PC-9 (cell line): ENCODE measurements around the gene IL1RAPL1. TPM values are rescaled to one million over a fixed set of nuclear protein-coding genes. Genes with fewer than 3 reads are reported as not detected.
"Not testable (repeated sequence)": the region's sequence is repeated elsewhere in the genome, so short reads cannot be mapped to it uniquely, and the experiment has no call there.

Experiments used
- BruUV-seq: library from RNA; stranded (reverse); fragments of 400-500 nt; replicated peaks from 2 replicates; lab custom pipeline; 2021; lab: Mats Ljungman, UMichigan
- CTCF ChIA-PET: fragments of 300-600 bp; sonication (Branson Sonifier 250); formaldehyde crosslinking; loops from one replicate; lab custom pipeline; 2022; ENCODE audit warnings: antibody characterized with exemption; lab: Charles Lee
- POLR2A ChIA-PET: fragments of 300-600 bp; sonication (Branson Sonifier 250); formaldehyde crosslinking; loops from one replicate; lab custom pipeline; 2022; ENCODE audit warnings: antibody characterized with exemption; ENCODE audit not compliant: unreplicated experiment; lab: Charles Lee
- DNase-seq, 2 experiments: peaks; one replicate each; pipeline versions ENCODE4 v3.0.0 to v3.0.0-alpha.2; 2015 to 2022; ENCODE audit warnings: mixed read lengths in 1 of 2
- H2AFZ ChIP-seq: fragments of 200-600 bp; sonication (generic); 2 replicates; pipeline ENCODE4 v1.8.1; 2017; ENCODE audit warnings: antibody characterized with exemption
- H3F3A ChIP-seq: fragments of 200-600 bp; sonication (generic); 2 replicates; pipeline ENCODE4 v1.8.1; 2017; ENCODE audit warnings: antibody characterized with exemption, mild to moderate bottlenecking, low read depth; ENCODE audit not compliant: insufficient read depth
- H3K27ac ChIP-seq: fragments of 200-600 bp; sonication (generic); 2 replicates; pipeline ENCODE4 v1.6.1; 2016; ENCODE audit warnings: mixed run types
- H3K27me3 ChIP-seq: fragments of 200-600 bp; sonication (generic); 2 replicates; pipeline ENCODE4 v1.6.1; 2016; ENCODE audit warnings: low read depth, mixed run types; ENCODE audit not compliant: insufficient read depth
- H3K36me3 ChIP-seq: fragments of 200-600 bp; sonication (generic); 2 replicates; pipeline ENCODE4 v1.6.1; 2016; ENCODE audit warnings: low read depth, mixed run types
- H3K4me1 ChIP-seq: fragments of 200-600 bp; sonication (generic); replicated peaks from 2 replicates; pipeline ENCODE4 v1.6.1; 2016; ENCODE audit warnings: mixed run types; ENCODE audit not compliant: insufficient read depth
- H3K4me2 ChIP-seq: fragments of 200-600 bp; sonication (generic); 2 replicates; pipeline ENCODE4 v1.6.1; 2017; ENCODE audit warnings: mixed run types
- H3K4me3 ChIP-seq: fragments of 200-600 bp; sonication (generic); 2 replicates; pipeline ENCODE4 v1.6.1; 2016; ENCODE audit warnings: mixed run types
- H3K79me2 ChIP-seq: fragments of 200-600 bp; sonication (generic); 2 replicates; pipeline ENCODE4 v1.6.1; 2017; ENCODE audit warnings: low read depth, mixed run types
- H3K9me2 ChIP-seq: fragments of 200-600 bp; sonication (generic); 2 replicates; pipeline ENCODE4 v1.8.1; 2017; ENCODE audit warnings: mild to moderate bottlenecking; ENCODE audit not compliant: insufficient read depth
- H3K9me3 ChIP-seq: fragments of 200-600 bp; sonication (generic); 2 replicates; pipeline ENCODE4 v1.8.1; 2016; ENCODE audit warnings: low read depth; ENCODE audit not compliant: insufficient read depth
- H4K20me1 ChIP-seq: fragments of 200-600 bp; sonication (generic); 2 replicates; pipeline ENCODE4 v1.8.1; 2017; ENCODE audit not compliant: insufficient read depth
- EZH2 ChIP-seq: fragments of 200-600 bp; sonication (generic); IDR thresholded peaks from 2 replicates; pipeline ENCODE4 v1.8.0; 2017; ENCODE audit warnings: antibody characterized with exemption, low read depth
- intact Hi-C: fragments of 100-400 bp; cut with micrococcal nuclease; formaldehyde crosslinking; loops from one replicate; pipeline ENCODE4 v1.10.0; 2022; ENCODE audit not compliant: unreplicated experiment
- total RNA-seq: library from RNA; stranded (reverse); gene quantifications from 2 replicates; pipeline ENCODE4 v1.2.3, GENCODE V29; 2021
- TF ChIP-seq, protein P1 (sequence below): fragments of 200-600 bp; sonication (generic); conservative IDR thresholded peaks from 2 replicates; pipeline ENCODE4 v1.6.1; 2017; ENCODE audit warnings: mixed run types, antibody characterized with exemption, mild to moderate bottlenecking, moderate library complexity

IL1RAPL1 gene
- total RNA-seq, 1 experiment from 2014 or later, result 0.26 TPM

DNA sequence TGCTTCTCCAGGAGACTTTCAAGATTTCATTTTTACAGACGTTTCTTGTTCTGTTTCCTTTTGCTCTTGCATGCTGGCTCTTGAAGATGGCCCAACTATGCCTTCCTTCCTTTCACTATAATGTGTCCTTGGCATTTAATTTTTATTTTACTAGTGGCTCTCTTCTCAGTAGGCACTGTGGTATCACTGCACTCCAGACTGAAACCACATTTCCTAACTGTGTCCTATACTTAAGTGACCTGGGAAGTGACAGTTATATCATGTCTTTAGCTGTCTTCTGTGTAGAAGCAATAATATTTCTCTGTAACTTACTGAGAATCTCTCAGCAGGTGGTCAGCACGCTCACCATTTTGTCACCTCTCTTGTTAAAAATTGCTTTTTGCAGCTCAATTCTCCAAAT lies 168.9 kb downstream of the IL1RAPL1 start:
- no peak overlapping the region for H2AFZ ChIP-seq
- H3K79me2 ChIP-seq, result no peaks in the 10 kb centered on the region
- H3K9me3 ChIP-seq, result no peaks in the 10 kb centered on the region
- no peak overlapping the region for H3K27ac ChIP-seq
- TF ChIP-seq, protein P1, sequence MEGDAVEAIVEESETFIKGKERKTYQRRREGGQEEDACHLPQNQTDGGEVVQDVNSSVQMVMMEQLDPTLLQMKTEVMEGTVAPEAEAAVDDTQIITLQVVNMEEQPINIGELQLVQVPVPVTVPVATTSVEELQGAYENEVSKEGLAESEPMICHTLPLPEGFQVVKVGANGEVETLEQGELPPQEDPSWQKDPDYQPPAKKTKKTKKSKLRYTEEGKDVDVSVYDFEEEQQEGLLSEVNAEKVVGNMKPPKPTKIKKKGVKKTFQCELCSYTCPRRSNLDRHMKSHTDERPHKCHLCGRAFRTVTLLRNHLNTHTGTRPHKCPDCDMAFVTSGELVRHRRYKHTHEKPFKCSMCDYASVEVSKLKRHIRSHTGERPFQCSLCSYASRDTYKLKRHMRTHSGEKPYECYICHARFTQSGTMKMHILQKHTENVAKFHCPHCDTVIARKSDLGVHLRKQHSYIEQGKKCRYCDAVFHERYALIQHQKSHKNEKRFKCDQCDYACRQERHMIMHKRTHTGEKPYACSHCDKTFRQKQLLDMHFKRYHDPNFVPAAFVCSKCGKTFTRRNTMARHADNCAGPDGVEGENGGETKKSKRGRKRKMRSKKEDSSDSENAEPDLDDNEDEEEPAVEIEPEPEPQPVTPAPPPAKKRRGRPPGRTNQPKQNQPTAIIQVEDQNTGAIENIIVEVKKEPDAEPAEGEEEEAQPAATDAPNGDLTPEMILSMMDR, result no peak
- TF ChIP-seq EZH2, result no peak
- H4K20me1 ChIP-seq, result no peaks in the 10 kb centered on the region
- BruUV-seq, result no TSS peak
- DNase-seq, result no peak
- H3K9me2 ChIP-seq, result no peaks in the 10 kb centered on the region
- ChIA-PET POLR2A (no interaction called here), CTCF (no interaction called here)
- intact Hi-C loops, result no loop called here
- H3K36me3 ChIP-seq, result no peaks in the 10 kb centered on the region
- no peak overlapping the region for H3K4me3 ChIP-seq
- no peak overlapping the region for H3K4me2 ChIP-seq
- H3K4me1 ChIP-seq, result no peaks in the 10 kb centered on the region
- no peaks in the 10 kb centered on the region for H3F3A ChIP-seq
- H3K27me3 ChIP-seq, result no peaks in the 10 kb centered on the region

DNA sequence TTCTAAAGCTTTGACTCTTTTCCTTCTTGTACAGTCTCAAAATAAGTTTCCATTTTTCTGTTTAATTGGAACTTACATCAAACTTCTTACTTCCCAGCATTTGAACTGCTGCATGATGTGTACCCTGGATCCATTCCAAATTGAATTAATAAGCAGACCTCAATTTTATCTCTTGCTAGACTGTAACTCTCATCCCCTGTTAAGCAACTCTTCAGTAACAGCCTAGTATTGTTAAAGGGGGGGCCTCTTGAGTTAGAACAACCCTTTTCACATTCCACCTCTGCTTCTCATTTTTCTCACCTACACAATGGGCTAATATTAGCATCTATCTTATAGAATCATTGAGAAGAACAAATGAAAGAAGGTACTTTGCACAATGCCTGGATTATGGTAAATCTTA lies 169.4 kb downstream of the IL1RAPL1 start:
- DNase-seq, result no peak
- ChIA-PET POLR2A (no interaction called here), CTCF (no interaction called here)
- Histone ChIP-seq H3K36me3 (no peaks in the 10 kb centered on the region), H3K4me3 (no peak overlapping the region), H3K9me3 (no peaks in the 10 kb centered on the region), H3F3A (no peaks in the 10 kb centered on the region), H3K4me2 (no peak overlapping the region), H3K9me2 (no peaks in the 10 kb centered on the region), H3K27ac (no peak overlapping the region), H2AFZ (no peak overlapping the region), H3K4me1 (no peaks in the 10 kb centered on the region), H4K20me1 (no peaks in the 10 kb centered on the region), H3K79me2 (no peaks in the 10 kb centered on the region), H3K27me3 (no peaks in the 10 kb centered on the region)
- TF ChIP-seq, protein P1, result no peak
- TF ChIP-seq EZH2, result no peak
- no TSS peak for BruUV-seq
- intact Hi-C loops, result no loop called here

DNA sequence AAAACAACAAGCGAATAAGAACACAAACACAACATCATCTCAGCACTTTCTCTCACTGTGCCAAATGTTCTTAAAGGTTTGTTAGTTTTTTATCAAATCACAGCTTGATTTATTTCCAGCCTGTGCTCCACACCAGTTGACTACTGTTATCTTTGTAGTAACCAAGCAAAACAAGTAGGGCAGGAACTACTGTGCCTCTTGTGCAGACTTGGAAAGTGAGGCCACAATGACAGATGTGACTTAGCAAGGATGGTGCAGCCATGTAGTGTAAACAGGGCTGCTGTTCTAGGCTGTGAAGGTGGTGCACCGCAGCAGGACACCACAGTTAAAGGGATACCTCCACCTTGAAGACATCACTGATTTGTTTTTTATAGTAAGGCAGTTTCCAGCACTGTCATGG lies 170.0 kb downstream of the IL1RAPL1 start:
- Histone ChIP-seq H2AFZ (no peak overlapping the region), H3K79me2 (no peaks in the 10 kb centered on the region), H3F3A (no peaks in the 10 kb centered on the region), H3K4me2 (no peak overlapping the region), H3K9me3 (no peaks in the 10 kb centered on the region), H3K9me2 (no peaks in the 10 kb centered on the region), H3K27ac (no peak overlapping the region), H3K4me1 (no peaks in the 10 kb centered on the region), H4K20me1 (no peaks in the 10 kb centered on the region), H3K27me3 (no peaks in the 10 kb centered on the region), H3K36me3 (no peaks in the 10 kb centered on the region), H3K4me3 (no peak overlapping the region)
- no peak for DNase-seq
- BruUV-seq, result no TSS peak
- TF ChIP-seq, protein P1, result no peak
- TF ChIP-seq EZH2, result no peak
- intact Hi-C loops, result no loop called here
- CTCF ChIA-PET, result no interaction called here
- POLR2A ChIA-PET, result no interaction called here

DNA sequence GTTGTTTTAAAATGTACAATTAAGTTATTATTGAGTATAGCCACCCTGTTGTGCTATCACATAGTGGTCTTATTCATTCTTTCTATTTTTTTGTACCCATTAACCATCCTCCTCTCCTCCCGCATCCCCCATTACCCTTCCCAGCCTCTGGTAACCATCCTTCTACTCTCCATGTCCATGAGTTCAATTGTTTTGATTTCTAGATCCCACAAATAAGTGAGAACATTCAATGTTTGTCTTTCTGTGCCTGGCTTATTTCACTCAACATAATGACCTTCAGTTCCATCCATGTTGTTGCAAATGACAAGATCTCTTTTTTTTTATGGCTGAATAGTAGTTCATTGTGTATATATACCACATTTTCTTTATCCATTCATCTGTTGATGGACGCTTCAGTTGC lies 179.3 kb downstream of the IL1RAPL1 start:
- CTCF ChIA-PET, H3K36me3 ChIP-seq, H4K20me1 ChIP-seq, BruUV-seq, H3K4me1 ChIP-seq, H3K27me3 ChIP-seq, DNase-seq, H3F3A ChIP-seq, POLR2A ChIA-PET, H3K9me2 ChIP-seq, H3K27ac ChIP-seq, H3K4me2 ChIP-seq, intact Hi-C loops, H3K79me2 ChIP-seq, H2AFZ ChIP-seq, H3K4me3 ChIP-seq, H3K9me3 ChIP-seq: not testable (repeated sequence)
